Myocyte (in vitro differentiated cells): Measurements from ENCODE around the gene WNT7A. TPM values are rescaled to one million over a fixed set of nuclear protein-coding genes. Genes with fewer than 3 reads are reported as not detected.

Experiments
- DNase-seq: peaks from one replicate; pipeline ENCODE4 v3.0.0-alpha.2; 2012; ENCODE audit warnings: low read depth
- total RNA-seq: library from RNA; depleted of rRNA; stranded (reverse); fragments of >200 nt; gene quantifications from 2 replicates; pipeline ENCODE4 v1.2.3, GENCODE V29; 2014

Gene WNT7A
- total RNA-seq, 1 donor from 2014 or later = not detected

- DNase-seq = peak; percentile 1
Observed at GRCh38 chr3:13776253-13777050, 103.4 kb downstream of the WNT7A start.

DNA sequence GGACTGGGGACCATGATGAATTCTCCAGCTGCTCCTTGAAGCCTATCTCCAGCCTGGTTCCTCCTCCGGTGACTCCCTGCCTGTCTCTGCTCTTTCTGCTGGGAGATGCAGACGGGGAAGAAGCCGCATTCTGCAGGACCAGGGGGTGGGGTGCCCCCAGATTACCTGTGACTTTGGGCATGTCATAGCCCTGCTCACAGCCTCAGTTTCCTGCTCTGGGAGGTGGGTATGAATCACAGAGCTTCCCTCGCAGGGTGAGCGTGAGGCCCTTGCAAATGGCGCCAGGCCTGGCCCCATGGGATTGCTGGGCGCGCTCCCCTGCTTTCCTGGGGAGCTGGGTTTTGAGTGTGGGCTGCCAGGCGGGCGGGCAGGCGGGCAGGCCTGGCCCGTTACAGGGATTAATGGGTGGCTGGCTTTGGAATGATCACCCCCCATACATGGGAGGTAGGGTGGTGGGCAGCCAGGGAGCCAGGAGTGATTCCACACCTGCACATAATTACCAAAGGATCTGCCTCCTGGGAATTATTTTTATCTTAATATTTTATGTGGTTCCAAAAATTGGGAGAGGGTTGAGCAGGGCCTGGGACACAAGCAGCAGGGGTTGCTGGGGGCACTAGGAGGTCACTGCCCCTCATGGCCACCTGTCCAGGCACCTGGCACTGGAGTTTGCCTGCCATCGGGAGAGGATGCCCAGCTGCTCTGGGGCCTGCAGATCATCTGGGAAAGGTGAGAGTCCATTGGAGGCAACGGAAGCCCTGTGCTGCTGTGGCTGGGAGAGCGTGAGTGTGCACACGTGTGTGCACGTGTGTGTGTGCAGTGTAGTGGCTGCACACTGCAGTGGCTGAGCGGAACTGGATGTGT, 106.8 kb downstream of the WNT7A start:
- DNase-seq = no peak

GRCh38 chr3:13772321-13772745, 107.5 kb downstream of the WNT7A start:
- no peak for DNase-seq

DNA sequence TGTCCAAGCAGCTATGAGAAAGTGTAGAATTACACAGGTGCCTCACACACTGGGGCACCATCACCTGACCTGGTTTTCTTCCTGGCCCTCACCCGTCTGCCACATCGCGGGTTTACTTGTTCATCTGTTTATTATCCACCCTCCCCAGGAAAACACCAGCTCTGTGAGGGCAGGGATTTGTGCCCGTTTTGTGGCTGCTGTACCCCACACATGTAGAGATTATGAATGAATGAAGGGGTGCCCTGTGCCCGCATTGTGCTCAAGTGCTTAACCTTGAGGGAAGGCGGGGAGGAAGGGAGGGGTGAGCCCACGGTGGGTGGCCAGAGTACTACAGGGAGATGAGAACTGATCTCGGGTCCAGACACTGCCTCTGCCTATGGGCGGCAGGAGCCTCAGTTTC, 108.4 kb downstream of the WNT7A start:
- DNase-seq = no peak

DNA sequence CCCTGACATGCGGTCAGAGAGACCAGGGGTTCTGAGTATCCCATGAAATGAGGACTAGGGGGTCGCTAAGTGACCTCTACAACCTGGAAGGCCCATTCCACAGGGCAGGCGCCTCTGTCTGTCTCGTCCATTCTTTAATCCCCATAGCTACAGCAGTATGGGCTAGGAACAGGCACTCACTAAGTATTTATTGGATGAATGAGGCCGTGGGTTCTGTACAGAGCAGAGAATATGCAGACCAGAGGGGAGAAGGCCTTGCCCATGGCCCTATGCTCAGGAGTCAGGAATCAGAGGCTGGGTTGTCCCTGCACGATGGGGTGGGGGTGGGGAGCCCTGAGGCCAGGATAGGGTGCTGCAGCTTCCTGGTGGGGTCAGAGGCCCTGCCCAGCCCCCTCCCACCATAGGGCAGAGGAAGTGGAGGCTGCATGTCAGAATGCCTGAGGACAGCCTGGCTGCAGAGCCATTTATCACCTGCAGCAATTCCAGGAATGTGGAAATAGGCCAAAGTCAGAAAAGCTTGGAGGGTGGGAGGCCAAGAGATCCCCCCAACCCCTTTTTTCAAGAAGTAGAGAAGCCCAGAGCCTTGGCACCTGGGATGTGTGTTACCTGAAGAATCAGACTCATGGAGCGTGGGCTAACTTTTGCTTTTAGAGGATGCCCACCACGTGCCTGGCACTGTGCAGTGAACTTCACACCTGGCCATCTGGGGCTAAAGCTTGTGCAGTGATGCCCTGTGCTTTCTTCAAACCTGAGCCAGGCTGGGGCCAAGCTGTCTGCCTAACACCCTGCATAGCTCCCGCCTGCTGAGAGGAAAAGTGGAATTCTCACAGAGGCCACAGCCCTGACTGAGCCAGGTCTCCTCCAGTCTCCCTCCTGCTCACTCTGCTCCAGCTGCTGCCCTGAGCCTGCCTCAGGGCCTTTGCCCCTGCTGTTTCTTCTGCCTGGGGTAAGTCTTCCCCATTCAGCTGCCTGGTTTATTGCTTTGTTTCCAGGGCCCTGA, 109.4 kb downstream of the WNT7A start:
- DNase-seq = no peak

GRCh38 chr3:13769422-13769821, 110.4 kb downstream of the WNT7A start:
- DNase-seq = no peak

DNA sequence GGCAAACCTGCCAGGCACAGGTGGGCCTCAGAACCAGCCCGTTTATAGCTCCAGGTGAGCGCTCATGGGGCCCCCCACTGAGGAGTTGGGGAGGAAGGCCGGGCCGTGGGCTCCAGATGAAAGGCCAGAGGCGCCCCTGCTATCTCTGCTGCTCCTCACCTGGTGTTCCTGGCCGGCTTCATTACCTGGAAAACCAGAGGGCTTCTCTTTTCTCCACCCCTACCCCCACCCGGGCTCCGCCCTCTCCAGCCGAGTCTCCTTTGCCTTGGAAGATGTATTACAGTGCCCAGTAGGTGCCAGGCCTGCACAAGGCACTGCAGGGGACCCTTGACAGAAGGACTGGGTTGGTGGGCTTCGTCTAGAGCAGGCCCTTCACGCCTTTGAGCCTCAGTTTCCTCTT, 111.4 kb downstream of the WNT7A start:
- no peak for DNase-seq

- DNase-seq = peak; percentile 18
Observed at GRCh38 chr3:13767896-13768295, 112.0 kb downstream of the WNT7A start.

GRCh38 chr3:13767030-13767429, 112.8 kb downstream of the WNT7A start:
- no peak for DNase-seq

Other genes starting within 250 kb of the WNT7A start
- gene CHCHD4, start 244.8 kb upstream of the WNT7A start, total RNA-seq = 21.4 and 24.0 TPM in 2 replicates
- 90.5 and 112 TPM in 2 replicates for gene TMEM43, start 245.0 kb upstream of the WNT7A start, total RNA-seq